GM21723 (cell line): ENCODE results near the gene ATXN10.
"Not testable (repeated sequence)": the region's sequence is repeated elsewhere in the genome, so short reads cannot be mapped to it uniquely, and the experiment has no call there.

Experiments used
- ATAC-seq: cut with Tn5 transposase; IDR thresholded peaks from one replicate; pipeline ENCODE4 v1.9.1; 2021; ENCODE audit warnings: mild to moderate bottlenecking, moderate library complexity; ENCODE audit not compliant: unreplicated experiment

The ATXN10 gene

GRCh38 chr22:45781966-45782365 is 110.3 kb downstream of the ATXN10 start:
- no peak for ATAC-seq

- no peak for ATAC-seq
These were observed 111.4 kb downstream of the ATXN10 start for GRCh38 chr22:45783021-45783420.

- no peak for ATAC-seq
These were observed 112.1 kb downstream of the ATXN10 start for GRCh38 chr22:45783690-45784089.

GRCh38 chr22:45784357-45785277 is 113.0 kb downstream of the ATXN10 start:
- no peak for ATAC-seq

GRCh38 chr22:45785458-45785857 is 113.8 kb downstream of the ATXN10 start:
- no peak for ATAC-seq

- no peak for ATAC-seq
These were observed 115.1 kb downstream of the ATXN10 start for GRCh38 chr22:45786726-45787125.

- ATAC-seq = no peak
These were observed 116.1 kb downstream of the ATXN10 start for GRCh38 chr22:45787759-45788158.

GRCh38 chr22:45788522-45788921 is 116.9 kb downstream of the ATXN10 start:
- no peak for ATAC-seq

GRCh38 chr22:45790401-45790800 is 118.8 kb downstream of the ATXN10 start:
- ATAC-seq = no peak

GRCh38 chr22:45793161-45793560 is 121.5 kb downstream of the ATXN10 start:
- ATAC-seq = no peak

- no peak for ATAC-seq
These were observed 122.3 kb downstream of the ATXN10 start for GRCh38 chr22:45793892-45794291.

GRCh38 chr22:45796009-45796408 is 124.4 kb downstream of the ATXN10 start:
- not testable (repeated sequence) for ATAC-seq

GRCh38 chr22:45799291-45799690 is 127.7 kb downstream of the ATXN10 start:
- no peak for ATAC-seq

- ATAC-seq = no peak
These were observed 130.4 kb downstream of the ATXN10 start for GRCh38 chr22:45802054-45802453.

GRCh38 chr22:45804319-45804985 is 132.8 kb downstream of the ATXN10 start:
- no peak for ATAC-seq

GRCh38 chr22:45804986-45805325 is 133.3 kb downstream of the ATXN10 start:
- ATAC-seq = no peak

GRCh38 chr22:45805413-45805812 is 133.8 kb downstream of the ATXN10 start:
- no peak for ATAC-seq

GRCh38 chr22:45807156-45807915 is 135.7 kb downstream of the ATXN10 start:
- no peak for ATAC-seq

- ATAC-seq = no peak
These were observed 141.3 kb downstream of the ATXN10 start for GRCh38 chr22:45812910-45813309.

- ATAC-seq = no peak
These were observed 142.6 kb downstream of the ATXN10 start for GRCh38 chr22:45814198-45814597.

GRCh38 chr22:45816776-45817175 is 145.1 kb downstream of the ATXN10 start:
- ATAC-seq = no peak
